GM20000 (cell line): ENCODE measurements around the gene MYL3.

Experiments used
- DNase-seq: peaks from one replicate; pipeline ENCODE4 v3.0.0; 2012; ENCODE audit warnings: low spot score
- CTCF ChIP-seq: IDR thresholded peaks from 2 replicates; pipeline ENCODE4 v1.5.1; 2012; ENCODE audit warnings: mild to moderate bottlenecking, control low read depth; ENCODE audit errors: extremely low read depth, missing control alignments

The MYL3 gene

GRCh38 chr3:46898321-46899150, 35.3 kb upstream of the MYL3 start:
- DNase-seq, result no peak
- no peak for TF ChIP-seq CTCF

- no peak for DNase-seq
- no peak for TF ChIP-seq CTCF
These were observed 34.6 kb upstream of the MYL3 start for GRCh38 chr3:46897829-46898320.

GRCh38 chr3:46897031-46897430, 33.8 kb upstream of the MYL3 start:
- no peak for TF ChIP-seq CTCF

GRCh38 chr3:46896386-46896785, 33.1 kb upstream of the MYL3 start:
- TF ChIP-seq CTCF, result no peak
- DNase-seq, result no peak

More at GRCh38 chr3:46897031-46897430, 33.8 kb upstream of the MYL3 start:
- no peak for DNase-seq

- TF ChIP-seq CTCF, result no peak
- DNase-seq, result no peak
These were observed 32.5 kb upstream of the MYL3 start for GRCh38 chr3:46895761-46896160.

GRCh38 chr3:46895204-46895660, 32.0 kb upstream of the MYL3 start:
- peak; percentile 90 for TF ChIP-seq CTCF
- DNase-seq, result peak; percentile 87

- no peak for TF ChIP-seq CTCF
- no peak for DNase-seq
These were observed 31.0 kb upstream of the MYL3 start for GRCh38 chr3:46894256-46894655.
